HEK293T (cell line): ENCODE measurements around the gene BPIFB3.

Experiments
- CTCF ChIA-PET: fragments of 350-600 bp; formaldehyde crosslinking; extraction: SDS; loops from one replicate; lab custom pipeline; 2021; ENCODE audit warnings: antibody characterized with exemption, inconsistent platforms; lab: Yijun Ruan, JAX
- POLR2A ChIA-PET: fragments of 350-600 bp; formaldehyde crosslinking; extraction: SDS; loops from one replicate; lab custom pipeline; 2020; ENCODE audit warnings: antibody characterized with exemption, inconsistent platforms; lab: Yijun Ruan, JAX
- DNase-seq: peaks from one replicate; pipeline ENCODE4 v3.0.0; 2012; ENCODE audit warnings: mixed read lengths; ENCODE audit errors: extremely low spot score
- ARNT ChIP-seq: fragments of 450-650 bp; IDR thresholded peaks from 2 replicates; pipeline ENCODE4 v1.6.1; 2017; ENCODE audit warnings: mild to moderate bottlenecking
- BHLHE40 ChIP-seq: fragments of 450-650 bp; IDR thresholded peaks from 2 replicates; pipeline ENCODE4 v1.6.1; 2016; ENCODE audit warnings: mild to moderate bottlenecking, moderate library complexity, borderline replicate concordance
- CTBP1 ChIP-seq: fragments of 450-650 bp; IDR thresholded peaks from 2 replicates; pipeline ENCODE4 v1.6.1; 2016; ENCODE audit warnings: borderline replicate concordance
- ELF4 ChIP-seq: fragments of 450-650 bp; IDR thresholded peaks from 2 replicates; pipeline ENCODE4 v1.6.1; 2017; ENCODE audit warnings: antibody characterized with exemption
- FOXA1 ChIP-seq: fragments of 450-650 bp; IDR thresholded peaks from 2 replicates; pipeline ENCODE4 v1.6.1; 2016; ENCODE audit warnings: mild to moderate bottlenecking
- FOXK2 ChIP-seq: fragments of 450-650 bp; IDR thresholded peaks from 2 replicates; pipeline ENCODE4 v1.6.1; 2016; ENCODE audit warnings: mild to moderate bottlenecking
- FOXM1 ChIP-seq: fragments of 450-650 bp; IDR thresholded peaks from 2 replicates; pipeline ENCODE4 v1.6.1; 2017; ENCODE audit warnings: mild to moderate bottlenecking, borderline replicate concordance
- HDGF ChIP-seq: fragments of 450-650 bp; IDR thresholded peaks from 2 replicates; pipeline ENCODE4 v1.6.1; 2017; ENCODE audit warnings: antibody characterized with exemption, borderline replicate concordance
- L3MBTL2 ChIP-seq: fragments of 450-650 bp; conservative IDR thresholded peaks from 2 replicates; pipeline ENCODE4 v1.6.1; 2016; ENCODE audit warnings: mild to moderate bottlenecking
- LEF1 ChIP-seq: fragments of 450-650 bp; IDR thresholded peaks from 2 replicates; pipeline ENCODE4 v1.6.1; 2017; ENCODE audit warnings: mild to moderate bottlenecking, borderline replicate concordance
- NFRKB ChIP-seq: fragments of 450-650 bp; IDR thresholded peaks from 2 replicates; pipeline ENCODE4 v1.6.1; 2016; ENCODE audit warnings: mild to moderate bottlenecking, moderate library complexity
- PKNOX1 ChIP-seq: fragments of 450-650 bp; IDR thresholded peaks from 2 replicates; pipeline ENCODE4 v1.6.1; 2016
- SP1 ChIP-seq: fragments of 450-650 bp; IDR thresholded peaks from 2 replicates; pipeline ENCODE4 v1.6.1; 2017
- SUZ12 ChIP-seq: fragments of 450-650 bp; IDR thresholded peaks from 2 replicates; pipeline ENCODE4 v1.6.1; 2016; ENCODE audit warnings: mild to moderate bottlenecking
- TARDBP ChIP-seq: fragments of 450-650 bp; IDR thresholded peaks from 2 replicates; pipeline ENCODE4 v1.6.1; 2016
- ZNF384 ChIP-seq: fragments of 450-650 bp; IDR thresholded peaks from 2 replicates; pipeline ENCODE4 v1.6.1; 2016

BPIFB3 gene

GRCh38 chr20:33018169-33018931, 35.4 kb upstream of the BPIFB3 start:
- CTCF ChIA-PET: no interaction called here

GRCh38 chr20:33019465-33020277, 34.0 kb upstream of the BPIFB3 start:
- no peak for DNase-seq
- TF ChIP-seq HDGF: no peak
- no peak for TF ChIP-seq FOXK2
- TF ChIP-seq NFRKB: no peak
- no peak for TF ChIP-seq L3MBTL2
- no peak for TF ChIP-seq CTBP1
- TF ChIP-seq FOXM1: no peak
- TF ChIP-seq PKNOX1: no peak
- TF ChIP-seq BHLHE40: no peak
- no peak for TF ChIP-seq FOXA1
- no peak for TF ChIP-seq ZNF384
- TF ChIP-seq ELF4: no peak
- TF ChIP-seq LEF1: no peak
- TF ChIP-seq ARNT: no peak
- TF ChIP-seq SUZ12: no peak
- TF ChIP-seq TARDBP: no peak
- TF ChIP-seq SP1: no peak
- CTCF ChIA-PET: no interaction called here
- POLR2A ChIA-PET: no interaction called here

More at GRCh38 chr20:33018169-33018931, 35.4 kb upstream of the BPIFB3 start:
- TF ChIP-seq ELF4 (no peak), SP1 (no peak), FOXK2 (no peak), BHLHE40 (no peak), NFRKB (no peak), ARNT (no peak), PKNOX1 (no peak), TARDBP (no peak), SUZ12 (no peak), CTBP1 (no peak), L3MBTL2 (no peak), HDGF (no peak), FOXM1 (no peak), ZNF384 (no peak), LEF1 (no peak), FOXA1 (no peak)
- no peak for DNase-seq
- POLR2A ChIA-PET: no interaction called here

- DNase-seq: no peak
- ChIA-PET POLR2A (no interaction called here), CTCF (no interaction called here)
- TF ChIP-seq FOXM1: no peak
- TF ChIP-seq FOXA1: no peak
Observed at GRCh38 chr20:33020278-33021161, 33.2 kb upstream of the BPIFB3 start.

GRCh38 chr20:33021879-33022278, 31.8 kb upstream of the BPIFB3 start:
- no peak for DNase-seq
- POLR2A ChIA-PET: no interaction called here
- CTCF ChIA-PET: no interaction called here
- no peak for TF ChIP-seq BHLHE40
- no peak for TF ChIP-seq HDGF
- TF ChIP-seq FOXA1: no peak
- TF ChIP-seq FOXK2: no peak
- TF ChIP-seq L3MBTL2: no peak
- no peak for TF ChIP-seq LEF1
- no peak for TF ChIP-seq FOXM1
- no peak for TF ChIP-seq ARNT
- no peak for TF ChIP-seq SUZ12
- TF ChIP-seq CTBP1: no peak
- TF ChIP-seq SP1: no peak
- no peak for TF ChIP-seq TARDBP
- TF ChIP-seq ZNF384: no peak
- TF ChIP-seq NFRKB: no peak
- TF ChIP-seq ELF4: no peak
- TF ChIP-seq PKNOX1: no peak

- TF ChIP-seq SP1: no peak
- no peak for TF ChIP-seq TARDBP
- no peak for TF ChIP-seq HDGF
- no peak for TF ChIP-seq NFRKB
- TF ChIP-seq ARNT: no peak
- TF ChIP-seq CTBP1: no peak
- TF ChIP-seq FOXM1: no peak
- no peak for TF ChIP-seq FOXK2
- CTCF ChIA-PET: no interaction called here
- DNase-seq: no peak
- POLR2A ChIA-PET: no interaction called here
Observed at GRCh38 chr20:33022289-33022688, 31.4 kb upstream of the BPIFB3 start.
